Esophagus muscularis mucosa (tissue), 4 donors: ENCODE results near the gene UBE4B. TPM values are rescaled to one million over a fixed set of nuclear protein-coding genes. Genes with fewer than 3 reads are reported as not detected.

Experiments
- DNase-seq: peaks from one replicate; pipeline ENCODE4 v3.0.0-alpha.2; 2017; ENCODE audit errors: extremely low spot score
- H3K27ac ChIP-seq, 4 donors: fragments of 200-600 bp; sonication (generic); replicated peaks in 1 of 4; 1 replicate in 3 of 4; 2 replicates in 1 of 4; pipeline ENCODE4 v1.5.1; 2016 to 2019; ENCODE audit warnings: mild to moderate bottlenecking in 1 of 4
- H3K27me3 ChIP-seq, 4 donors: fragments of 200-600 bp; sonication (generic); one replicate each; pipeline versions ENCODE4 v1.5.1 to v1.6.0; 2016 to 2019
- H3K36me3 ChIP-seq, 4 donors: fragments of 200-600 bp; sonication (generic); one replicate each; pipeline ENCODE4 v1.5.1; 2016 to 2019
- H3K4me1 ChIP-seq, 4 donors: fragments of 200-600 bp; sonication (generic); one replicate each; pipeline ENCODE4 v1.5.1; 2016 to 2019
- H3K4me3 ChIP-seq, 4 donors: fragments of 200-600 bp; sonication (generic); 1 replicate in 2 of 4; 2 replicates in 2 of 4; pipeline ENCODE4 v1.5.1; 2016 to 2019; ENCODE audit warnings: mild to moderate bottlenecking in 4 of 4, moderate library complexity in 1 of 4
- H3K9me3 ChIP-seq, 4 donors: fragments of 200-600 bp; sonication (generic); 1 replicate in 3 of 4; 2 replicates in 1 of 4; pipeline ENCODE4 v1.5.1; 2016 to 2019
- CTCF ChIP-seq, 3 experiments: fragments of 200-600 bp in 2 of 3; fragments of 450-650 bp in 1 of 3; sonication (generic) in 2 of 3; IDR thresholded peaks; one replicate each; pipeline ENCODE4 v1.5.1; 2017 to 2019; ENCODE audit warnings: antibody characterized with exemption in 3 of 3, mild to moderate bottlenecking in 2 of 3, moderate library complexity in 1 of 3
- EP300 ChIP-seq: sonication (generic); formaldehyde crosslinking; IDR thresholded peaks from one replicate; pipeline ENCODE4 v1.6.1; 2017; ENCODE audit warnings: antibody characterized with exemption
- POLR2A ChIP-seq: fragments of 450-650 bp; IDR thresholded peaks from one replicate; pipeline ENCODE4 v1.6.1; 2017; ENCODE audit warnings: antibody characterized with exemption, moderate library complexity, mild to moderate bottlenecking, low read depth
- POLR2AphosphoS5 ChIP-seq, 2 donors: sonication (generic); formaldehyde crosslinking; IDR thresholded peaks; one replicate each; pipeline ENCODE4 v1.6.1; 2017; ENCODE audit warnings: antibody characterized with exemption in 2 of 2
- WGBS: methylation state at CpG from one replicate; pipeline ENCODE4 v1.1.5; 2018; 5-methylcytosine and 5-hydroxymethylcytosine counted together
- intact Hi-C: fragments of 100-400 bp; cut with DNase I; formaldehyde crosslinking; loops from one replicate; pipeline ENCODE4 v1.15.1; 2023
- total RNA-seq, 4 donors: library from RNA; depleted of rRNA; stranded (reverse); fragments of >200 nt; gene quantifications; one replicate each; pipeline versions ENCODE4 v1.1.0 to v1.2.1, GENCODE V29; 2016

The UBE4B gene
- total RNA-seq, 4 donors from 2014 or later, result 58.6 to 110 (median 85.5) TPM

GRCh38 chr1:10117132-10117531 is 84.4 kb downstream of the UBE4B start:
- peaks cover 5 to 42% (median 32%) of the 10 kb centered on the region in 4 donors for H3K4me1 ChIP-seq
- H3K36me3 ChIP-seq, result peaks cover 4 to 86% (median 47%) of the 10 kb centered on the region in 4 donors
- WGBS, result 100% methylated on average over 1 of the region's 1 CpG
- H3K9me3 ChIP-seq, result no peaks in the 10 kb centered on the region
- TF ChIP-seq EP300 (no peak), POLR2AphosphoS5 (IDR thresholded peaks at IDR 0.05) (no peak), CTCF (IDR thresholded peaks at IDR 0.05) (no peak), POLR2A (no peak)
- no peak overlapping the region for H3K4me3 ChIP-seq
- intact Hi-C loops, result no loop called here
- H3K27ac ChIP-seq, result peak overlapping the region; percentile 77 to 81 (median 78)
- no peak for DNase-seq
- H3K27me3 ChIP-seq, result no peaks in the 10 kb centered on the region

- Histone ChIP-seq H3K27ac (peak overlapping the region; percentile 77 to 81 (median 78)), H3K9me3 (no peaks in the 10 kb centered on the region), H3K27me3 (no peaks in the 10 kb centered on the region), H3K36me3 (peaks cover 4 to 84% (median 51%) of the 10 kb centered on the region in 4 donors), H3K4me3 (peak overlapping the region in 1 of 4 donors; percentile 14), H3K4me1 (peaks cover 5 to 49% (median 40%) of the 10 kb centered on the region in 4 donors)
- intact Hi-C loops, result no loop called here
- TF ChIP-seq EP300, result no peak
- TF ChIP-seq POLR2A, result no peak
- peak in 1 of 2 donors; percentile 31 for TF ChIP-seq POLR2AphosphoS5 (IDR thresholded peaks at IDR 0.05)
- no peak for TF ChIP-seq CTCF (IDR thresholded peaks at IDR 0.05)
- no peak for DNase-seq
- WGBS, result 44% methylated on average over 9 of the region's 9 CpGs
Measured at GRCh38 chr1:10117865-10118264, 85.1 kb downstream of the UBE4B start.

- Histone ChIP-seq H3K4me1 (peaks cover 5 to 55% (median 44%) of the 10 kb centered on the region in 4 donors), H3K4me3 (no peak overlapping the region), H3K9me3 (no peaks in the 10 kb centered on the region), H3K36me3 (peaks cover 4 to 85% (median 59%) of the 10 kb centered on the region in 4 donors), H3K27ac (peak overlapping the region; percentile 74 to 77 (median 76)), H3K27me3 (no peaks in the 10 kb centered on the region)
- TF ChIP-seq EP300 (no peak), POLR2AphosphoS5 (IDR thresholded peaks at IDR 0.05) (no peak), CTCF (IDR thresholded peaks at IDR 0.05) (no peak), POLR2A (no peak)
- DNase-seq, result no peak
- 96% methylated on average over 7 of the region's 7 CpGs for WGBS
- intact Hi-C loops, result loop anchor here (2.0 to 10.0 kb wide), 2 partner anchors 13 to 57 kb away; no protein-coding TSS in a partner anchor
Measured at GRCh38 chr1:10121688-10122087, 88.9 kb downstream of the UBE4B start.

- H3K27me3 ChIP-seq, result no peaks in the 10 kb centered on the region
- peaks cover 4 to 86% (median 59%) of the 10 kb centered on the region in 4 donors for H3K36me3 ChIP-seq
- H3K9me3 ChIP-seq, result no peaks in the 10 kb centered on the region
- peaks cover 1 to 49% (median 33%) of the 10 kb centered on the region in 4 donors for H3K4me1 ChIP-seq
- 61% methylated on average over 10 of the region's 10 CpGs for WGBS
- intact Hi-C loops, result loop anchor here (2.0 to 10.0 kb wide), 2 partner anchors 14 to 58 kb away; no protein-coding TSS in a partner anchor
- peak overlapping the region; percentile 74 to 77 (median 76) for H3K27ac ChIP-seq
- TF ChIP-seq POLR2AphosphoS5 (IDR thresholded peaks at IDR 0.05), result peak; percentile 63 to 64
- no peak for TF ChIP-seq CTCF (IDR thresholded peaks at IDR 0.05)
- no peak for TF ChIP-seq POLR2A
- TF ChIP-seq EP300, result no peak
- no peak for DNase-seq
- H3K4me3 ChIP-seq, result no peak overlapping the region
Measured at GRCh38 chr1:10122926-10123325, 90.2 kb downstream of the UBE4B start.
